Panc1 (cell line): ENCODE measurements around the gene MPPED2. TPM values are rescaled to one million over a fixed set of nuclear protein-coding genes. Genes with fewer than 3 reads are reported as not detected.

Source experiments
- ATAC-seq: fragments of 200-7000 bp; cut with Tn5 transposase; 2 replicates; pipeline ENCODE4 v1.9.1; 2020; ENCODE audit warnings: mild to moderate bottlenecking, moderate library complexity
- BruUV-seq: library from RNA; stranded (reverse); fragments of 400-500 nt; replicated peaks from 2 replicates; lab custom pipeline; 2021; lab: Mats Ljungman, UMichigan
- CTCF ChIA-PET: fragments of 300-600 bp; sonication (Branson Sonifier 250); formaldehyde crosslinking; loops from one replicate; lab custom pipeline; 2022; ENCODE audit warnings: antibody characterized with exemption; lab: Charles Lee
- POLR2A ChIA-PET: fragments of 300-600 bp; sonication (Branson Sonifier 250); formaldehyde crosslinking; loops from one replicate; lab custom pipeline; 2022; ENCODE audit warnings: antibody characterized with exemption; lab: Charles Lee
- DNase-seq: peaks from one replicate; pipeline ENCODE4 v3.0.0-alpha.2; 2010; ENCODE audit warnings: low read depth, low spot score
- H3K27ac ChIP-seq: 2 replicates; pipeline ENCODE4 v1.5.1; 2011; ENCODE audit warnings: mild to moderate bottlenecking, low read length, inconsistent platforms
- H3K27me3 ChIP-seq: fragments of 200-500 bp; sonication (Bioruptor generic); 2 replicates; pipeline ENCODE4 v1.6.0; 2014; ENCODE audit warnings: low read length, inconsistent platforms; ENCODE audit not compliant: control insufficient read depth, insufficient read depth
- H3K36me3 ChIP-seq: fragments of 200-500 bp; sonication (Bioruptor generic); 2 replicates; pipeline ENCODE4 v1.5.1; 2014; ENCODE audit warnings: inconsistent platforms, mild to moderate bottlenecking, low read length, moderate library complexity; ENCODE audit not compliant: control insufficient read depth, insufficient read depth
- H3K4me1 ChIP-seq: 2 replicates; pipeline ENCODE4 v1.5.1; 2011; ENCODE audit warnings: inconsistent platforms, mild to moderate bottlenecking, low read length, moderate library complexity; ENCODE audit not compliant: control insufficient read depth, insufficient read depth
- H3K4me3 ChIP-seq, 2 experiments: 2 replicates each; pipeline ENCODE4 v1.5.1; 2011 to 2012; ENCODE audit warnings: low read depth in 2 of 2, low read length in 2 of 2, mild to moderate bottlenecking in 2 of 2, inconsistent platforms in 1 of 2, moderate library complexity in 1 of 2
- H3K9me3 ChIP-seq: fragments of 200-500 bp; sonication (Bioruptor generic); 2 replicates; pipeline ENCODE4 v1.5.1; 2014; ENCODE audit warnings: low read depth, mild to moderate bottlenecking, inconsistent platforms, low read length, moderate library complexity; ENCODE audit not compliant: control insufficient read depth, insufficient read depth
- CTCF ChIP-seq: fragments of 450-650 bp; IDR thresholded peaks from 2 replicates; pipeline ENCODE4 v1.5.1; 2017; ENCODE audit warnings: mild to moderate bottlenecking
- POLR2AphosphoS5 ChIP-seq: IDR thresholded peaks from 2 replicates; pipeline ENCODE4 v1.6.1; 2012; ENCODE audit warnings: mild to moderate bottlenecking, low read depth, low read length, moderate library complexity
- REST ChIP-seq, 2 experiments: IDR thresholded peaks; 2 replicates each; pipeline ENCODE4 v1.6.1; 2011 to 2012; ENCODE audit warnings: low read depth in 2 of 2, control low read depth in 1 of 2, low read length in 1 of 2, mild to moderate bottlenecking in 1 of 2, moderate library complexity in 1 of 2; ENCODE audit not compliant: insufficient read depth in 1 of 2
- SIN3A ChIP-seq: IDR thresholded peaks from 2 replicates; pipeline ENCODE4 v1.6.1; 2012; ENCODE audit warnings: low read depth, mild to moderate bottlenecking, low read length, moderate library complexity, borderline replicate concordance; ENCODE audit not compliant: insufficient read depth
- TCF7L2 ChIP-seq: IDR thresholded peaks from 2 replicates; pipeline ENCODE4 v1.6.1; 2011; ENCODE audit warnings: mild to moderate bottlenecking, low read depth, low read length, inconsistent platforms
- in situ Hi-C: cut with HindIII; loops from 2 replicates; pipeline ENCODE4 v1.10.0; 2016; ENCODE audit warnings: low sequenced_read_pairs, low pct_unique_long_range_greater_than_20kb
- intact Hi-C: fragments of 100-400 bp; cut with micrococcal nuclease; formaldehyde crosslinking; loops from one replicate; pipeline ENCODE4 v1.10.0; 2022; ENCODE audit not compliant: unreplicated experiment
- total RNA-seq: library from RNA; stranded (reverse); gene quantifications from one replicate; pipeline ENCODE4 v1.2.1, GENCODE V29; 2021; ENCODE audit not compliant: unreplicated experiment

Gene MPPED2
- total RNA-seq, 1 experiment from 2014 or later = not detected

- H3K9me3 ChIP-seq = no peaks in the 10 kb centered on the region
- TF ChIP-seq CTCF (no peak), SIN3A (no peak), POLR2AphosphoS5 (no peak), REST (IDR thresholded peaks at IDR 0.05; ENCODE audit: insufficient read depth in 1 of 2, low read depth in 2 of 2, low read length in 1 of 2) (no peak), TCF7L2 (no peak)
- intact Hi-C loops = no loop called here
- no peak overlapping the region for H3K27ac ChIP-seq
- H3K36me3 ChIP-seq = no peaks in the 10 kb centered on the region
- in situ Hi-C loops = no loop called here
- DNase-seq = no peak
- CTCF ChIA-PET = no interaction called here
- no peaks in the 10 kb centered on the region for H3K4me1 ChIP-seq
- ATAC-seq = no peak
- H3K4me3 ChIP-seq = no peak overlapping the region
- no peaks in the 10 kb centered on the region for H3K27me3 ChIP-seq
- POLR2A ChIA-PET = no interaction called here
- BruUV-seq = no TSS peak
Measured at GRCh38 chr11:30521297-30522071, 64.7 kb downstream of the MPPED2 start.

- Histone ChIP-seq H3K4me3 (no peak overlapping the region), H3K4me1 (no peaks in the 10 kb centered on the region), H3K36me3 (no peaks in the 10 kb centered on the region), H3K27me3 (no peaks in the 10 kb centered on the region), H3K27ac (no peak overlapping the region), H3K9me3 (no peaks in the 10 kb centered on the region)
- TF ChIP-seq REST (IDR thresholded peaks at IDR 0.05; ENCODE audit: insufficient read depth in 1 of 2, low read depth in 2 of 2, low read length in 1 of 2) (no peak), CTCF (no peak), SIN3A (no peak), POLR2AphosphoS5 (no peak), TCF7L2 (no peak)
- DNase-seq = no peak
- POLR2A ChIA-PET = no interaction called here
- ATAC-seq = no peak
- in situ Hi-C loops = no loop called here
- CTCF ChIA-PET = no interaction called here
- BruUV-seq = no TSS peak
- intact Hi-C loops = no loop called here
Measured at GRCh38 chr11:30513087-30513486, 73.1 kb downstream of the MPPED2 start.
